Heart right ventricle (tissue), 16 donors: Measurements from ENCODE around the gene FGGY. TPM values are rescaled to one million over a fixed set of nuclear protein-coding genes. Genes with fewer than 3 reads are reported as not detected.

ENCODE experiments used
- ATAC-seq, 8 donors: fragments of 200-7000 bp; cut with Tn5 transposase; one replicate each; pipeline ENCODE4 v1.9.1; 2020; ENCODE audit warnings: mild to moderate bottlenecking in 8 of 8, moderate library complexity in 8 of 8, moderate number of reproducible peaks in 1 of 8
- DNase-seq, 2 donors: peaks; one replicate each; pipeline ENCODE4 v3.0.0-alpha.2; 2020
- H3K27ac ChIP-seq, 10 donors: fragments of 200-600 bp; sonication (generic) in 2 of 10; one replicate each; pipeline versions ENCODE4 v1.5.0 to v1.8.0; 2020 to 2022; ENCODE audit warnings: mild to moderate bottlenecking in 3 of 10
- H3K27me3 ChIP-seq, 7 donors: fragments of 200-600 bp; one replicate each; pipeline ENCODE4 v1.8.0; 2021 to 2022; ENCODE audit warnings: mild to moderate bottlenecking in 2 of 7
- H3K36me3 ChIP-seq, 9 donors: fragments of 200-600 bp; sonication (generic) in 1 of 9; one replicate each; pipeline versions ENCODE4 v1.5.0 to v1.8.0; 2020 to 2022; ENCODE audit warnings: mild to moderate bottlenecking in 2 of 9
- H3K4me1 ChIP-seq, 9 donors: fragments of 200-600 bp; sonication (generic) in 1 of 9; one replicate each; pipeline versions ENCODE4 v1.5.0 to v1.8.0; 2020 to 2022; ENCODE audit warnings: mild to moderate bottlenecking in 4 of 9
- H3K4me3 ChIP-seq, 10 donors: fragments of 200-600 bp; sonication (generic) in 2 of 10; one replicate each; pipeline versions ENCODE4 v1.5.0 to v1.8.0; 2020 to 2022; ENCODE audit warnings: mild to moderate bottlenecking in 7 of 10, moderate library complexity in 2 of 10
- H3K9me3 ChIP-seq, 11 donors: fragments of 200-600 bp in 10 of 11; sonication (generic) in 2 of 11; one replicate each; pipeline versions ENCODE4 v1.5.0 to v1.8.0; 2013 to 2022; ENCODE audit warnings: mild to moderate bottlenecking in 2 of 11, control low read depth in 1 of 11, moderate library complexity in 1 of 11
- WGBS, 2 donors: extraction: QIAGEN DNeasy Blood & Tissue Kit; methylation state at CpG; one replicate each; pipeline ENCODE4 v1.1.7; 2013; ENCODE audit warnings: inconsistent platforms in 1 of 2; 5-methylcytosine and 5-hydroxymethylcytosine counted together
- intact Hi-C, 10 donors: fragments of 100-400 bp; cut with DNase I; formaldehyde crosslinking; loops; one replicate each; pipeline versions ENCODE4 v1.11.1 to v1.14.2; 2022
- polyA plus RNA-seq, 2 donors: library from polyadenylated mRNA; stranded (reverse); fragments of 200-250 nt; gene quantifications; one replicate each; pipeline ENCODE4 v1.2.3, GENCODE V29; 2013
- total RNA-seq, 10 donors: library from RNA; stranded (reverse); fragmentation: NEBNext Ultra II Directional in 3 of 10; extraction: Animal tissue kit (Norgen Biotek cat#: 25700) in 3 of 10; gene quantifications; one replicate each; pipeline versions ENCODE4 v1.2.1 to v1.2.4, GENCODE V29; 2021 to 2023
- TF ChIP-seq, protein P1 (sequence below), 9 donors: fragments of 200-600 bp; sonication (generic) in 2 of 9; IDR thresholded peaks; one replicate each; pipeline versions ENCODE4 v1.5.0 to v1.8.0; 2021 to 2022; ENCODE audit warnings: antibody characterized with exemption in 9 of 9, mild to moderate bottlenecking in 5 of 9, moderate library complexity in 1 of 9
- donor health status: Arrhythmogenic right ventricular cardiomyopathy.
- donor health status: ischemic (EF 13 %, LVEDD 7.1; RV severe dilation, severe dysfunction).
- donor health status: healthy with polysubstance abuse.
- donor health status: DM: no; HTN: yes; CAD: no.
- donor health status: DM: no; HTN: no; CAD: no.
- donor health status: ischemic (EF 25% LVEDD 6.9; RV normal size, moderate dysfunction).
- donor health status: ischemic (EF 25% LVEDD 5.7; RV mildly dilated, moderate dysfunction).
- donor health status: healthy.
- donor health status: DM: yes; HTN: yes; CAD: no.
- donor health status: Ischemic cardiomyopathy.
- donor health status: ischemic (EF 35%, LVEDD 5.7; RV mildly dilated, moderate dysfunction).
- donor health status: nonischemic (EF 11% LVEDD 7.7; RV severe dilation, severe dysfunction).
- donor health status: DM: yes; HTN: yes; CAD: no.
- donor health status: PGD.
- donor health status: ischemic (EF 29% LVEDD 5.4; RV normal size, mild dysfunction).
- donor health status: nonischemic (EF 23%, LVEDD 6.1; RV moderate dilation, normal function).

The FGGY gene
- total and polyA plus RNA-seq, 12 donors, result 3.1 to 51.8 (median 34.7) TPM

DNA sequence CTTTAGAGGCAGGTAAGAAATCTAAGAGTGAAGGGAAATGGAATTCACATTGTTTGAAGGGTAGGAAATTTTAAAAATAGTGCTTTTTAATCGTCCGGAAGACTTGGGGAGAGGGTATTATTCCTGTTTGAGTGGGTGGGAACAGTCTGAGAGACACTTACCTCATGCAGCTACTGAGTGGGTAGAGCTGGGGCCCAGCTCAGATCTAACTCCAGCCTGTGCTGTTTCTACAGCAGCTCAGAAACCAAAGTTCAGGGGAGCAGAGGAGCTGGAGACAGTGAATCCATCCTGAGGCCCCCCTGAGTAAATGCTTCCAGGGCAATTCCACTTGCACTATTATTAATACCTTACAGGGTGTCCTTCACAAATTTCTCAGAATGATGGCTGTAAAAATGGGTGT lies 63.8 kb downstream of the FGGY start:
- TF ChIP-seq, protein P1, sequence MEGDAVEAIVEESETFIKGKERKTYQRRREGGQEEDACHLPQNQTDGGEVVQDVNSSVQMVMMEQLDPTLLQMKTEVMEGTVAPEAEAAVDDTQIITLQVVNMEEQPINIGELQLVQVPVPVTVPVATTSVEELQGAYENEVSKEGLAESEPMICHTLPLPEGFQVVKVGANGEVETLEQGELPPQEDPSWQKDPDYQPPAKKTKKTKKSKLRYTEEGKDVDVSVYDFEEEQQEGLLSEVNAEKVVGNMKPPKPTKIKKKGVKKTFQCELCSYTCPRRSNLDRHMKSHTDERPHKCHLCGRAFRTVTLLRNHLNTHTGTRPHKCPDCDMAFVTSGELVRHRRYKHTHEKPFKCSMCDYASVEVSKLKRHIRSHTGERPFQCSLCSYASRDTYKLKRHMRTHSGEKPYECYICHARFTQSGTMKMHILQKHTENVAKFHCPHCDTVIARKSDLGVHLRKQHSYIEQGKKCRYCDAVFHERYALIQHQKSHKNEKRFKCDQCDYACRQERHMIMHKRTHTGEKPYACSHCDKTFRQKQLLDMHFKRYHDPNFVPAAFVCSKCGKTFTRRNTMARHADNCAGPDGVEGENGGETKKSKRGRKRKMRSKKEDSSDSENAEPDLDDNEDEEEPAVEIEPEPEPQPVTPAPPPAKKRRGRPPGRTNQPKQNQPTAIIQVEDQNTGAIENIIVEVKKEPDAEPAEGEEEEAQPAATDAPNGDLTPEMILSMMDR (IDR thresholded peaks at IDR 0.05), result no peak
- intact Hi-C loops, result loop anchor here in 2 of 10 donors (5.0 to 10.0 kb wide), 2 partner anchors 38 to 314 kb away; no protein-coding TSS in a partner anchor
- Histone ChIP-seq H3K36me3 (no peaks in the 10 kb centered on the region), H3K9me3 (no peaks in the 10 kb centered on the region), H3K27me3 (no peaks in the 10 kb centered on the region), H3K4me3 (no peak overlapping the region), H3K27ac (no peak overlapping the region), H3K4me1 (peaks cover 0 to 11% (median under 1%) of the 10 kb centered on the region in 9 donors)
- ATAC-seq (no peak), DNase-seq (no peak)
- 81 to 88% methylated on average over 2 of the region's 2 CpGs for WGBS, 2 donors

- H3K36me3 ChIP-seq, result no peaks in the 10 kb centered on the region
- ATAC-seq (peak in 6 of 8 donors; percentile 70 to 83 (median 72)), DNase-seq (peak; percentile 11 to 48)
- no peaks in the 10 kb centered on the region for H3K9me3 ChIP-seq
- WGBS, 2 donors, result 78 to 83% methylated on average over 8 of the region's 8 CpGs
- H3K4me1 ChIP-seq, result peaks cover 0 to 10% (median under 1%) of the 10 kb centered on the region in 9 donors
- H3K4me3 ChIP-seq, result no peak overlapping the region
- no peaks in the 10 kb centered on the region for H3K27me3 ChIP-seq
- TF ChIP-seq, protein P1 (IDR thresholded peaks at IDR 0.05), result no peak
- intact Hi-C loops, result loop anchor here in 2 of 10 donors (5.0 to 10.0 kb wide), 2 partner anchors 39 to 313 kb away; no protein-coding TSS in a partner anchor
- H3K27ac ChIP-seq, result peak overlapping the region in 2 of 10 donors; percentile 26 to 28
Measured at GRCh38 chr1:59361766-59362165, 64.9 kb downstream of the FGGY start.

DNA sequence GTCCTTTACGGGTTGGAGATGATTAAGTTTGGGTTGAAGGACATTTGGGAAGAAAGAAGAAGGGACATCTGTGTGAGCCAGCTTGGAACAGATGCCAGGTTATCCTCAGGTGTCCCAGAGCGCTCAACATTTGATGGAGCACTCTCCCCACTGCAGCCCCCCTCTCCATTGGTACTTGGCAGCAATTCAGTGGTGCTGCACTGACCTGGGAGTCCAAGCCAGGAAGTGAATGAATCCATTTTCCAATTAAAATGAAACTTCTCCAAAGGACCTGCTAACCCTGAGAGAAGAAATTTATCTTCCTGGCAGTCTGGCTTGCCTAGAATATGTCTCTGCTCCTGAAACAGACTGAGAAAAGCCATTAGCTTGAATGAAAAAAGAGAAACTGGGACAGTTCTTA lies 67.1 kb downstream of the FGGY start:
- no peaks in the 10 kb centered on the region for H3K9me3 ChIP-seq
- DNase-seq, result no peak
- ATAC-seq, result no peak
- H3K27me3 ChIP-seq, result no peaks in the 10 kb centered on the region
- H3K4me3 ChIP-seq, result no peak overlapping the region
- H3K4me1 ChIP-seq, result peaks cover 0 to 26% (median 9%) of the 10 kb centered on the region in 9 donors
- TF ChIP-seq, protein P1 (IDR thresholded peaks at IDR 0.05), result no peak
- 95 to 98% methylated on average over 2 of the region's 2 CpGs for WGBS, 2 donors
- no peaks in the 10 kb centered on the region for H3K36me3 ChIP-seq
- no peak overlapping the region for H3K27ac ChIP-seq
- intact Hi-C loops, result loop anchor here in 2 of 10 donors (5.0 to 10.0 kb wide), 2 partner anchors 42 to 311 kb away; no protein-coding TSS in a partner anchor

- Histone ChIP-seq H3K4me3 (no peak overlapping the region), H3K4me1 (peaks cover 0 to 21% (median 9%) of the 10 kb centered on the region in 9 donors), H3K36me3 (no peaks in the 10 kb centered on the region), H3K27me3 (no peaks in the 10 kb centered on the region), H3K27ac (peak overlapping the region in 1 of 10 donors; percentile 61), H3K9me3 (no peaks in the 10 kb centered on the region)
- TF ChIP-seq, protein P1 (IDR thresholded peaks at IDR 0.05), result no peak
- DNase-seq (no peak), ATAC-seq (no peak)
- intact Hi-C loops, result loop anchor here in 1 of 10 donors (10.0 kb wide), 1 partner anchor 308 kb away; no protein-coding TSS in a partner anchor
- 91 to 96% methylated on average over 5 of the region's 5 CpGs for WGBS, 2 donors
Measured at GRCh38 chr1:59366346-59366745, 69.5 kb downstream of the FGGY start.
